ENCODE measurements around the gene ARSG.

GRCh38 chr17:68384471-68384870 is 93.2 kb downstream of the ARSG start:
- no peak for TF ChIP-seq CTCF (IDR thresholded peaks at IDR 0.05)
- TF ChIP-seq POLR2A (IDR thresholded peaks at IDR 0.05): no peak
